ENCODE data around the gene CREB3L1. TPM values are rescaled to one million over a fixed set of nuclear protein-coding genes. Genes with fewer than 3 reads are reported as not detected.

CREB3L1 gene
- total and polyA plus RNA-seq, 5 donors from 2014 or later, result not detected

DNA sequence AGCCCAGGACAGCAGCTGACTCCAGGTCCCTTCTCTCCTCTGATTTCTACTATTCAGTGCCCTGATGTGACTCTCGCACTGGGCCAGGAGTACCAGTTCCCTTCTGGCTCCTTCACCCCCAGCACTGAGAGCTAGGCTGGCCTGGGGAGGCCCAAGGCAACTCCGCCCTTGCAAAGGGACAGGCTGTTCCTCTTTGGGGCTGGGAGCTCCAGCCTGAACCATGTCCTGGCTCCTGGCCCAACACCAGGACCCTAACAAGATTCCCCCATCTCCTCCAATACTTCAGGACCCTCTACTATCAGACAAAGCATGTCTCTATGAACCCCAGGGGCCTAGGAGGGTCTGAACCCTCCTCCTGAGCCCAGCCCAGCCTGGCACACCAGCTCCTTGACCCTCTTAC lies 12.5 kb downstream of the CREB3L1 start:
- Histone ChIP-seq H3K27me3 (ENCODE audit: control insufficient read depth, insufficient read depth, low read length) (no peaks in the 10 kb centered on the region), H3K9me3 (ENCODE audit: control insufficient read depth in 2 of 2, low read length in 2 of 2) (no peaks in the 10 kb centered on the region), H3K36me3 (ENCODE audit: control insufficient read depth, insufficient read depth, low read length) (no peaks in the 10 kb centered on the region), H3K27ac (ENCODE audit: insufficient read depth, low read length, poor library complexity, severe bottlenecking) (no peak overlapping the region), H3K4me1 (ENCODE audit: control insufficient read depth, insufficient read depth, low read length, poor library complexity, severe bottlenecking) (no peaks in the 10 kb centered on the region), H3K4me3 (ENCODE audit: low read depth, low read length) (no peak overlapping the region)
- H3K9me3 Mint-ChIP-seq, result peaks cover 0 to 2% (median 0%) of the 10 kb centered on the region in 7 donors
- DNase-seq, result no peak
- no peak overlapping the region for H3K27ac Mint-ChIP-seq
- no peak overlapping the region for H3K4me3 Mint-ChIP-seq
- H3K4me1 Mint-ChIP-seq, result peaks cover 0 to 3% (median under 1%) of the 10 kb centered on the region in 4 donors
- no peaks in the 10 kb centered on the region for H3K36me3 Mint-ChIP-seq
- ATAC-seq (ENCODE audit: low read depth in 2 of 2), result no peak
- H3K27me3 Mint-ChIP-seq, result peaks cover 27% of the 10 kb centered on the region

DNA sequence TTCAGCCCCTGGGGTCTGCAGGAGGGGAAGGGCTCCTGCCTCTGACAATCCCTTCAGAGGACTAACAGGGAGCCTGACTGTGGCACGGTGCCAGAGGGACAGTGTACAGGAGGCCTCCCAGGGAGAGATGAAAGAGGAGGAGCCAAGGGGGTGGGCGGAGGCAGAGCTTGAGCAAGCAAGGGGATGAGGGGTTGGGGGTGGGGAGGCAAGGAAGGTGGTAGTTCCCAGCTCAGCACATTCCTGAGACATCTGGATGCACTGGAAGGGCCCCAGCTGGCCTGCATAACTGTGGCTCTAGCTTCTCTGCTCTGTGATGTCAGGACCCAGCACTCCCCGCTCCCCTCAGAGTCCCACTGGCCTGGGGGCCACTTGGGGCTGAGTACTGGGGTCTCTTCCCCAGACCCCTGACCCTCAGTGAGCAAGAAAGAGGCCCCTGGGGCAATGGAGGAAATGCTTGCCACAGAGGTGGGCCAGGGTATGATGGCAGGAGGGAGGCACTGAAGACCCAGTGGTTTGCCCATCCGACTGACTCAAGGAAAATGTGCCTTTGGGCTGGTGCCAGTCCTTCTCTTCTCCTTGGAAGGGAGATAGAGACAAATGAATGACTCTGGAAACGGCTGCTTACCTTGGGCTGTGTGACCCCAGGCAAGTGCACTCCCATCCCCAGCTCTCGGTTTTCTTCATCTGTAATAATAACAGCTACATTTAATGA lies 13.3 kb downstream of the CREB3L1 start:
- ATAC-seq (ENCODE audit: low read depth in 2 of 2) (no peak), DNase-seq (no peak)
- Histone ChIP-seq H3K27me3 (ENCODE audit: control insufficient read depth, insufficient read depth, low read length) (no peaks in the 10 kb centered on the region), H3K9me3 (ENCODE audit: control insufficient read depth in 2 of 2, low read length in 2 of 2) (no peaks in the 10 kb centered on the region), H3K4me1 (ENCODE audit: control insufficient read depth, insufficient read depth, low read length, poor library complexity, severe bottlenecking) (peaks cover 7% of the 10 kb centered on the region), H3K36me3 (ENCODE audit: control insufficient read depth, insufficient read depth, low read length) (no peaks in the 10 kb centered on the region), H3K27ac (ENCODE audit: insufficient read depth, low read length, poor library complexity, severe bottlenecking) (no peak overlapping the region), H3K4me3 (ENCODE audit: low read depth, low read length) (no peak overlapping the region)
- peaks cover 26% of the 10 kb centered on the region for H3K27me3 Mint-ChIP-seq
- peaks cover 0 to 7% (median 2%) of the 10 kb centered on the region in 4 donors for H3K4me1 Mint-ChIP-seq
- H3K9me3 Mint-ChIP-seq, result peaks cover 0 to 2% (median 0%) of the 10 kb centered on the region in 7 donors
- no peaks in the 10 kb centered on the region for H3K36me3 Mint-ChIP-seq
- no peak overlapping the region for H3K4me3 Mint-ChIP-seq
- no peak overlapping the region for H3K27ac Mint-ChIP-seq

DNA sequence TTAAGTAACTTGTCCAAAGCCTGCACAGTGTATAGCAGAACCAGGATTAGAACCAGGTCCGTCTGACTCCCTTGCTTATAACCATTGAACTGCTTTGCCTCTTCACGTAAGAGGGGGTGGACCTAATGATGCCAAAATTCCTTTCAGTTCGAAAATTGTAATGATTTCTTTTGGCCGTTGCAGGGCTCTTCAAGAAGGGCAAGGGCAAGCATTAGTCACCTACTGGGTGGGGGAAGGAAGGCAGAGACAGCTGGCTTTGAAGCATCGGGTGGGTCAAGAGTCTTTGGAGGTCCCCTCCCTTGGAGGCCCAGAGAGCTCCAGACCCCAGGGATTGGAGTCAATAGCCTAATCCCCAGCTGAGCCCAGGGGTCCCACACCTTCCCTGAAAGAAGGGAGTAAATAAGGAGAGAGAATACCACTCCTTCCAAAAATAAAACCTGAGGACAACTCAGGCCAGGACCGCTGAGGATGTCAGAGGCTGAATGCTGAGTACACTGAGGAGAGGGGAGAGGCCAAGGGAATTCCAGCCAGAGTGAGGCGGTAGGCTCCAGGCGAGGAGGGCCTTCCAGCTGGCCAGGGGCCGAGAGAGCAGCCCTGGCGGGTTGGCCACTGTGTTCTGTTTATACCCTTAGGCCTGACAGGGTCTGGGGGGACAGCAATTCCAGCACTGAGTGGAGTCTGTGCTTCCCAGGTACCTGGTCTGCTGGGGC lies 14.1 kb downstream of the CREB3L1 start:
- H3K27ac ChIP-seq (ENCODE audit: insufficient read depth, low read length, poor library complexity, severe bottlenecking), result no peak overlapping the region
- Mint-ChIP-seq H3K27me3 (peaks cover 30% of the 10 kb centered on the region), H3K4me3 (peak overlapping the region in 2 of 4 donors; percentile 5 to 21), H3K36me3 (no peaks in the 10 kb centered on the region), H3K4me1 (peaks cover 0 to 12% (median 3%) of the 10 kb centered on the region in 4 donors), H3K27ac (no peak overlapping the region), H3K9me3 (peaks cover 0 to 3% (median 0%) of the 10 kb centered on the region in 7 donors)
- H3K4me1 ChIP-seq (ENCODE audit: control insufficient read depth, insufficient read depth, low read length, poor library complexity, severe bottlenecking), result peaks cover 16% of the 10 kb centered on the region
- H3K27me3 ChIP-seq (ENCODE audit: control insufficient read depth, insufficient read depth, low read length), result no peaks in the 10 kb centered on the region
- ATAC-seq (ENCODE audit: low read depth in 2 of 2), result no peak
- H3K9me3 ChIP-seq (ENCODE audit: control insufficient read depth in 2 of 2, low read length in 2 of 2), result no peaks in the 10 kb centered on the region
- no peaks in the 10 kb centered on the region for H3K36me3 ChIP-seq (ENCODE audit: control insufficient read depth, insufficient read depth, low read length)
- H3K4me3 ChIP-seq (ENCODE audit: low read depth, low read length), result no peak overlapping the region
- DNase-seq, result no peak

DNA sequence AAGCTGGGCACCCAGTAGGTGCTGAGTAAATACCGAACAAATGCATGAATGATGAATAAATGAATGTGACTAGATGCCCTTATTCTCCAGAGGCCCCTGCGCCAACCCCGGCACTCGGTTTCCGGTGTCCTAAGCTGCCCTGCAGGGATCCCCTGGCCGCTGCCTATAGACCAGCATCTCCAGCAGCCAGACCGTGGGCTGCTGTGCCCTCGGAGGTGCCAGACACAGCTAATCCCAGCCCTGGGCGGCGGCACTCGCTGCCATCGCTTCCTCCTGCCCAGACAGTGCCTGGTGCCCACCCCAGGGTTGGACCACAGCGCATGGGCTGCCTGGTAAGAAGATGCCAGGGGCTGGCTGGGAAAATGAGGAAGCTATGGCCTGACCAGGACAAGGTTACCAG lies 15.6 kb downstream of the CREB3L1 start:
- H3K9me3 Mint-ChIP-seq, result peaks cover 0 to 3% (median 0%) of the 10 kb centered on the region in 7 donors
- Histone ChIP-seq H3K4me1 (ENCODE audit: control insufficient read depth, insufficient read depth, low read length, poor library complexity, severe bottlenecking) (peaks cover 17% of the 10 kb centered on the region), H3K27ac (ENCODE audit: insufficient read depth, low read length, poor library complexity, severe bottlenecking) (no peak overlapping the region), H3K36me3 (ENCODE audit: control insufficient read depth, insufficient read depth, low read length) (no peaks in the 10 kb centered on the region), H3K4me3 (ENCODE audit: low read depth, low read length) (no peak overlapping the region), H3K9me3 (ENCODE audit: control insufficient read depth in 2 of 2, low read length in 2 of 2) (no peaks in the 10 kb centered on the region), H3K27me3 (ENCODE audit: control insufficient read depth, insufficient read depth, low read length) (peaks cover 4% of the 10 kb centered on the region)
- no peak overlapping the region for H3K27ac Mint-ChIP-seq
- DNase-seq (no peak), ATAC-seq (ENCODE audit: low read depth in 2 of 2) (no peak)
- no peak overlapping the region for H3K4me3 Mint-ChIP-seq
- peaks cover 32% of the 10 kb centered on the region for H3K27me3 Mint-ChIP-seq
- H3K36me3 Mint-ChIP-seq, result no peaks in the 10 kb centered on the region
- H3K4me1 Mint-ChIP-seq, result peaks cover 0 to 12% (median 5%) of the 10 kb centered on the region in 4 donors

DNA sequence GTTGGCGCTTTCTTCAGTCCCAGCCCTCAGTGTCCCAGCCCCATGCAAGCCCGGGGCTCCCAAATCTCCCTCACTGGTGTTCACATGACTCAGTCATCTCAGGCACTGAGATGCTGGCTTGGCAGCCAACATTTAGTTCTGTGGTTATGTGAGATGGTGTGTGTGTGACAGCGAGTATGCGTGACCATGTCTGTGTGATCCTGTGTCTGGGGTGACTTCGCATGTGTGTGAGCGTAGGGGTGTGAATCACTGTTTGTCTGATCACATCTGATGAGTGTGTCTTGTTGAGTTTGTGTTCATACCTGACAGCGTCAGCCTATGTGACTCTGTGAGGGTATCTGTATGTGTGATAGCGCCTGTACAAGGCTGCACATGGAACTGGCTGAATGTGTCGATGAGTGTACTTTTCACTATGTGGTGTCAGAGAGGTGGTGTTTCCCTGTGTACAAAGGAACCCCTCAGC lies 16.2 kb downstream of the CREB3L1 start:
- Mint-ChIP-seq H3K4me1 (peaks cover 0 to 12% (median 5%) of the 10 kb centered on the region in 4 donors), H3K36me3 (no peaks in the 10 kb centered on the region), H3K9me3 (peaks cover 0 to 3% (median 0%) of the 10 kb centered on the region in 7 donors), H3K4me3 (no peak overlapping the region), H3K27ac (no peak overlapping the region), H3K27me3 (peaks cover 32% of the 10 kb centered on the region)
- peaks cover 17% of the 10 kb centered on the region for H3K4me1 ChIP-seq (ENCODE audit: control insufficient read depth, insufficient read depth, low read length, poor library complexity, severe bottlenecking)
- no peak for ATAC-seq (ENCODE audit: low read depth in 2 of 2)
- no peak for DNase-seq
- peaks cover 4% of the 10 kb centered on the region for H3K27me3 ChIP-seq (ENCODE audit: control insufficient read depth, insufficient read depth, low read length)
- no peaks in the 10 kb centered on the region for H3K9me3 ChIP-seq (ENCODE audit: control insufficient read depth in 2 of 2, low read length in 2 of 2)
- H3K4me3 ChIP-seq (ENCODE audit: low read depth, low read length), result no peak overlapping the region
- no peaks in the 10 kb centered on the region for H3K36me3 ChIP-seq (ENCODE audit: control insufficient read depth, insufficient read depth, low read length)
- no peak overlapping the region for H3K27ac ChIP-seq (ENCODE audit: insufficient read depth, low read length, poor library complexity, severe bottlenecking)

DNA sequence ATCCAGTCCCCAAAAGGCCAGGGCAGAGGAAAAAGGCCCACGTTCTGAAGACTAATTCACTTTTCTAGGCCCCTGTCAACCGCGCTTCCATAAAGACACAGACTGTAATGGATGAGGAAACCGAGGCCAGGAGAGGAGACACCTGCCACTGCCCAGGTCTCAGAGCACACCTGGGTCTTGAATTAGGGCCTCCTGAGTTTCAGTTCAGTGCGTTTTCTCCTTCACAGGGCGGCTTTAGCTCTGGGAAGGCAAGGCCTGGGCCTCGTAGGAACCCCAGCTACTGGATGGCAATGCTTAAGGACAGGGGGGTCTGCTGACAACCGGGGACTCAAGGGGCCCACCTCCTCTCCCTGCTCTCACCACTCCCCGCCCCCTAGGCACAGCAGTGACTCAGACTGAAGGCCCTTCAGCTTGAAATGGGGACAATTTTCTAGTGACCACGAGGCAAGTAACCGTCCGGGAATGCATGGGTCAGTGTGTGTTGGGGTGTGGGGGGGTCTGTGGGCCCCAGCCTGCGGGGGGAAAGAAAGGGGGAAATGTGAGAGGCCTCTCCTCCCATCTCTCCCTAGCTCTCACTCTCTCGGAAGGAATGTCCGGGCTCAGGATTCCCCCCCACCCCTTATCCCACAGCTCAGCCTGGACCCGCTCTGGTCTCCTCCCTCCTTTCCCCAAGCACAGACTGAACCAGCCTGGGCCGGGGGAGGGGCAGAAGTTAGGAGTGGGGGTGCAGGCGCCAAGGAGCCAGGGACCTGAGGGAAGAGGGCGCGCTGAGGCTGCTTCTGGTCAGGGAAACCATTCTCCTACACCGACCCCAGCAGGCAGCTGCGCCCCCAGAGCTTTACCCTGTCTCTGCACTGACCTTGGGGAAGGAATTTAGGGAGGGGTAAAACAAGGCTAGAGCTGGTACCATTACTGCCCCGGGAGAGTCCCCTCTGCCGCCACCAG lies 17.2 kb downstream of the CREB3L1 start:
- Histone ChIP-seq H3K27ac (ENCODE audit: insufficient read depth, low read length, poor library complexity, severe bottlenecking) (no peak overlapping the region), H3K4me3 (ENCODE audit: low read depth, low read length) (no peak overlapping the region), H3K4me1 (ENCODE audit: control insufficient read depth, insufficient read depth, low read length, poor library complexity, severe bottlenecking) (peaks cover 17% of the 10 kb centered on the region), H3K36me3 (ENCODE audit: control insufficient read depth, insufficient read depth, low read length) (no peaks in the 10 kb centered on the region), H3K27me3 (ENCODE audit: control insufficient read depth, insufficient read depth, low read length) (peaks cover 4% of the 10 kb centered on the region), H3K9me3 (ENCODE audit: control insufficient read depth in 2 of 2, low read length in 2 of 2) (no peaks in the 10 kb centered on the region)
- peak overlapping the region in 3 of 4 donors; percentile 74 to 79 (median 77) for H3K4me3 Mint-ChIP-seq
- DNase-seq, result no peak
- H3K4me1 Mint-ChIP-seq, result peaks cover 0 to 12% (median 5%) of the 10 kb centered on the region in 4 donors
- H3K36me3 Mint-ChIP-seq, result no peaks in the 10 kb centered on the region
- no peak for ATAC-seq (ENCODE audit: low read depth in 2 of 2)
- peaks cover 0 to 3% (median 0%) of the 10 kb centered on the region in 7 donors for H3K9me3 Mint-ChIP-seq
- H3K27ac Mint-ChIP-seq, result no peak overlapping the region
- peaks cover 32% of the 10 kb centered on the region for H3K27me3 Mint-ChIP-seq

DNA sequence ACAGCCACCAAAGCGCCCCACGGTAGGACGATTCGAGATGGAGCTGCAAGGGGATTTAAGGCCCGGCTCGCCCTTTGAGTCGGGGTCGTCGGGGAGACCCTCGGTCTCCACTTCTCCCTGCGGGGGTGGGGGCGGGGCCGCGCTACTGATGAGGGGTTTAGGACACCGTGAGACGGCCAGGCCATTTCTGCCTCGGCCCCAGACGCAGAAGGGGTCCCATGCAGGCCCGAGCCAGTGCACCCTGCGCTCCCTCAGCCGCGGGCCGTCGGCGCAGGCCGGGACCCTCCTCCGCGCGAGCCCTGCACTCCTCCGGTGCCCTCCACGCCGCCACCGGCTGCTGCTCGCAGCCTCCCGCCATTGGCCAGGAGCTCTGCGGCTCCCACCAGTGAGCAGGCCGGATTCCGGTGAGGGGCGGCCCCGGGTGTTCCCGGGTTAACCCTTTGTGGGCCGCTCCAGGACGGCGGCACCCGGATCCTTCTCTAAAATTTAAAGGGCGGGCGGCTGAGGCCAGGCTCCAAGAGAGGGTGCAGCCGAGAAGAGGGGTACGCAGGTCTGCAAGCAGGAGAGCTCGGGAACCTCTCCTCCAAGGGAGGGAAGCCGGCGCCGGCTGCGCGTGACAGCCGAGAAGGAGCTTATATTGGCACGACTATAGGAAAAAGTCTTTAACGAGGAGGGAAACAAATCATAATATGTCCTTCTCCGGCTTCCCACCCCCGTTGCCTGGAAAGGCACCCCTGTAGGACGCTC lies 18.0 kb downstream of the CREB3L1 start:
- Histone ChIP-seq H3K4me3 (ENCODE audit: low read depth, low read length) (peak overlapping the region; percentile 69), H3K27me3 (ENCODE audit: control insufficient read depth, insufficient read depth, low read length) (peaks cover 4% of the 10 kb centered on the region), H3K36me3 (ENCODE audit: control insufficient read depth, insufficient read depth, low read length) (no peaks in the 10 kb centered on the region), H3K9me3 (ENCODE audit: control insufficient read depth in 2 of 2, low read length in 2 of 2) (no peaks in the 10 kb centered on the region), H3K27ac (ENCODE audit: insufficient read depth, low read length, poor library complexity, severe bottlenecking) (no peak overlapping the region), H3K4me1 (ENCODE audit: control insufficient read depth, insufficient read depth, low read length, poor library complexity, severe bottlenecking) (peaks cover 17% of the 10 kb centered on the region)
- Mint-ChIP-seq H3K27me3 (peaks cover 32% of the 10 kb centered on the region), H3K4me3 (peak overlapping the region; percentile 77 to 90 (median 86)), H3K4me1 (peaks cover 0 to 12% (median 5%) of the 10 kb centered on the region in 4 donors), H3K36me3 (no peaks in the 10 kb centered on the region), H3K9me3 (peaks cover 0 to 1% (median 0%) of the 10 kb centered on the region in 7 donors), H3K27ac (no peak overlapping the region)
- ATAC-seq (ENCODE audit: low read depth in 2 of 2), result peak; percentile 91 to 95
- DNase-seq, result peak; percentile 55 to 73 (median 68)
